CD14-positive monocyte (primary cell): ENCODE results near the gene GALNS. TPM values are rescaled to one million over a fixed set of nuclear protein-coding genes. Genes with fewer than 3 reads are reported as not detected.

Source experiments
- DNase-seq, 3 donors: peaks; one replicate each; pipeline ENCODE4 v3.0.0-alpha.2; 2011 to 2022
- H2AFZ ChIP-seq: 2 replicates; pipeline ENCODE4 v1.6.0; 2012; ENCODE audit warnings: mild to moderate bottlenecking, low read depth, low read length, inconsistent platforms; ENCODE audit not compliant: insufficient read depth, poor library complexity, severe bottlenecking
- H3K27ac ChIP-seq, 2 donors: 1 replicate in 1 of 2; 2 replicates in 1 of 2; pipeline ENCODE4 v1.5.1; 2012 to 2013; ENCODE audit warnings: low read length in 2 of 2, control low read depth in 1 of 2, inconsistent platforms in 1 of 2, low read depth in 1 of 2, mild to moderate bottlenecking in 1 of 2
- H3K27me3 ChIP-seq, 2 donors: one replicate each; pipeline versions ENCODE4 v1.6.0 to v1.6.1; 2011 to 2013; ENCODE audit warnings: low read length in 2 of 2; ENCODE audit not compliant: control insufficient read depth in 2 of 2, insufficient read depth in 2 of 2
- H3K36me3 ChIP-seq, 2 donors: replicated peaks in 1 of 2; 1 replicate in 1 of 2; 2 replicates in 1 of 2; pipeline versions ENCODE4 v1.5.1 to v1.6.1; 2012 to 2013; ENCODE audit warnings: low read length in 2 of 2, control low read depth in 1 of 2, inconsistent platforms in 1 of 2, mild to moderate bottlenecking in 1 of 2; ENCODE audit not compliant: insufficient read depth in 2 of 2, control insufficient read depth in 1 of 2
- H3K4me1 ChIP-seq, 2 donors: 1 replicate in 1 of 2; 2 replicates in 1 of 2; pipeline versions ENCODE4 v1.5.1 to v1.6.1; 2012 to 2013; ENCODE audit warnings: low read length in 2 of 2, control low read depth in 1 of 2, inconsistent platforms in 1 of 2, mild to moderate bottlenecking in 1 of 2, moderate library complexity in 1 of 2; ENCODE audit not compliant: insufficient read depth in 2 of 2, control insufficient read depth in 1 of 2
- H3K4me2 ChIP-seq: replicated peaks from 2 replicates; pipeline ENCODE3; 2012; ENCODE audit warnings: low read length, moderate library complexity, mild to moderate bottlenecking; ENCODE audit not compliant: poor library complexity, severe bottlenecking; ENCODE audit errors: extremely low read depth
- H3K4me3 ChIP-seq, 3 experiments: fragments of 200-600 bp in 1 of 3; sonication (generic) in 1 of 3; replicated peaks in 1 of 3; 1 replicate in 2 of 3; 2 replicates in 1 of 3; pipeline ENCODE4 v1.5.1; 2011 to 2013; ENCODE audit warnings: low read length in 3 of 3, mild to moderate bottlenecking in 3 of 3, control low read depth in 2 of 3, low read depth in 2 of 3, inconsistent platforms in 1 of 3, moderate library complexity in 1 of 3
- H3K79me2 ChIP-seq: 2 replicates; pipeline ENCODE4 v1.6.0; 2012; ENCODE audit warnings: mild to moderate bottlenecking, control low read depth, inconsistent platforms, low read length, moderate library complexity; ENCODE audit not compliant: insufficient read depth
- H3K9ac ChIP-seq: 2 replicates; pipeline ENCODE4 v1.6.0; 2017; ENCODE audit warnings: low read length, mild to moderate bottlenecking; ENCODE audit not compliant: insufficient read depth, poor library complexity, severe bottlenecking
- H3K9me3 ChIP-seq, 2 donors: replicated peaks in 1 of 2; 1 replicate in 1 of 2; 2 replicates in 1 of 2; pipeline versions ENCODE4 v1.5.1 to v1.6.1; 2012 to 2013; ENCODE audit warnings: low read length in 2 of 2, control low read depth in 1 of 2; ENCODE audit not compliant: control insufficient read depth in 1 of 2, insufficient read depth in 1 of 2
- H4K20me1 ChIP-seq: 2 replicates; pipeline ENCODE4 v1.6.0; 2012; ENCODE audit warnings: mild to moderate bottlenecking, low read length, control low read depth, moderate library complexity; ENCODE audit not compliant: insufficient read depth
- H3K27ac Mint-ChIP-seq, 7 donors: one replicate each; pipeline ENCODE4 v1.8.0; 2020; ENCODE audit warnings: mild to moderate bottlenecking in 7 of 7, mixed read lengths in 7 of 7, moderate library complexity in 6 of 7, inconsistent platforms in 2 of 7
- H3K27me3 Mint-ChIP-seq, 3 donors: one replicate each; pipeline ENCODE4 v1.8.0; 2021 to 2022; ENCODE audit warnings: low read depth in 3 of 3, mild to moderate bottlenecking in 3 of 3, mixed read lengths in 3 of 3, moderate library complexity in 3 of 3, inconsistent platforms in 1 of 3
- H3K36me3 Mint-ChIP-seq, 2 donors: one replicate each; pipeline ENCODE4 v1.8.0; 2020; ENCODE audit warnings: mixed read lengths in 2 of 2, inconsistent platforms in 1 of 2, mild to moderate bottlenecking in 1 of 2
- H3K4me1 Mint-ChIP-seq: one replicate; pipeline ENCODE4 v1.8.0; 2020; ENCODE audit warnings: mild to moderate bottlenecking, mixed read lengths
- H3K4me3 Mint-ChIP-seq, 2 donors: one replicate each; pipeline ENCODE4 v1.8.0; 2020; ENCODE audit warnings: mild to moderate bottlenecking in 2 of 2, mixed read lengths in 2 of 2, moderate library complexity in 1 of 2
- H3K9me3 Mint-ChIP-seq, 7 donors: one replicate each; pipeline ENCODE4 v1.8.0; 2020 to 2022; ENCODE audit warnings: mixed read lengths in 7 of 7, mild to moderate bottlenecking in 6 of 7, moderate library complexity in 6 of 7, inconsistent platforms in 2 of 7
- WGBS: methylation state at CpG from one replicate; pipeline ENCODE4 v1.1.5; 2013; ENCODE audit warnings: missing lambda C conversion rate; ENCODE audit not compliant: insufficient coverage; 5-methylcytosine and 5-hydroxymethylcytosine counted together
- intact Hi-C, 2 donors: fragments of 100-400 bp; cut with micrococcal nuclease; formaldehyde crosslinking; loops; one replicate each; pipeline versions ENCODE4 v1.15.0 to v1.15.1; 2023
- polyA plus RNA-seq, 3 donors: library from polyadenylated mRNA; depleted of rRNA in 1 of 3; unstranded in 2 of 3; stranded (reverse) in 1 of 3; fragments of 300-500 nt in 2 of 3; fragments of >200 nt in 1 of 3; fragmentation: Illumina TruSeq in 2 of 3; gene quantifications; 1 replicate in 2 of 3; 2 replicates in 1 of 3; pipeline ENCODE4 v1.2.3, GENCODE V29; 2012 to 2021
- TF ChIP-seq, protein P1 (sequence below): fragments of 200-600 bp; IDR thresholded peaks from one replicate; pipeline ENCODE4 v1.8.0; 2022; ENCODE audit warnings: antibody characterized with exemption, mild to moderate bottlenecking

Gene GALNS
- polyA plus RNA-seq, 3 donors: 20.2 to 34.4 (median 32.2) TPM

DNA sequence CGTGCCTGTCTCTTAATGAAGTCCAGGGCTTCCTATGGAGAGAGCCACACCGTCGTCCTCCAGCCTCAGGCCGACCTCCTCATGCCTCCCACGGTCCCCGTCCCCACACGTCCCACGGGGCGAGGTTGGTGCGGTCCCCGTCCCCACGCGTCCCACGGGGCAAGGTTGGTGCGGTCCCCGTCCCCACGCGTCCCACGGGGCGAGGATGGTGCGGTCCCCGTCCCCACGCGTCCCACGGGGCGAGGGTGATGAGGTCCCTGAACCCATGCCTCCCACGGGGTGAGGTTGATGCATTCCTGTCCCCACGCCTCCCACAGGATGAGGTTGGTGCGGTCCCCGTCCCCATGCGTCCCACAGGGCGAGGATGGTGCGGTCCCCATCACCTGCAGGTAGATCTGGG lies 20.9 kb downstream of the GALNS start:
- intact Hi-C loops: no loop called here
- Histone ChIP-seq H3K4me1 (peaks cover 16% of the 10 kb centered on the region in 2 donors), H2AFZ (no peak overlapping the region), H3K36me3 (peaks cover 44 to 49% of the 10 kb centered on the region in 2 donors), H3K79me2 (no peaks in the 10 kb centered on the region), H3K9ac (no peak overlapping the region), H3K4me3 (no peak overlapping the region), H3K27me3 (no peaks in the 10 kb centered on the region), H3K4me2 (no peak overlapping the region), H4K20me1 (peaks cover 21% of the 10 kb centered on the region), H3K27ac (no peak overlapping the region), H3K9me3 (no peaks in the 10 kb centered on the region)
- 98% methylated on average over 28 of the region's 33 CpGs for WGBS
- TF ChIP-seq, protein P1, sequence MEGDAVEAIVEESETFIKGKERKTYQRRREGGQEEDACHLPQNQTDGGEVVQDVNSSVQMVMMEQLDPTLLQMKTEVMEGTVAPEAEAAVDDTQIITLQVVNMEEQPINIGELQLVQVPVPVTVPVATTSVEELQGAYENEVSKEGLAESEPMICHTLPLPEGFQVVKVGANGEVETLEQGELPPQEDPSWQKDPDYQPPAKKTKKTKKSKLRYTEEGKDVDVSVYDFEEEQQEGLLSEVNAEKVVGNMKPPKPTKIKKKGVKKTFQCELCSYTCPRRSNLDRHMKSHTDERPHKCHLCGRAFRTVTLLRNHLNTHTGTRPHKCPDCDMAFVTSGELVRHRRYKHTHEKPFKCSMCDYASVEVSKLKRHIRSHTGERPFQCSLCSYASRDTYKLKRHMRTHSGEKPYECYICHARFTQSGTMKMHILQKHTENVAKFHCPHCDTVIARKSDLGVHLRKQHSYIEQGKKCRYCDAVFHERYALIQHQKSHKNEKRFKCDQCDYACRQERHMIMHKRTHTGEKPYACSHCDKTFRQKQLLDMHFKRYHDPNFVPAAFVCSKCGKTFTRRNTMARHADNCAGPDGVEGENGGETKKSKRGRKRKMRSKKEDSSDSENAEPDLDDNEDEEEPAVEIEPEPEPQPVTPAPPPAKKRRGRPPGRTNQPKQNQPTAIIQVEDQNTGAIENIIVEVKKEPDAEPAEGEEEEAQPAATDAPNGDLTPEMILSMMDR: no peak
- DNase-seq: no peak
- H3K4me1 Mint-ChIP-seq: peaks cover 12% of the 10 kb centered on the region
- peaks cover 35 to 50% of the 10 kb centered on the region in 2 donors for H3K36me3 Mint-ChIP-seq
- H3K27me3 Mint-ChIP-seq: peaks cover 0 to 2% (median 0%) of the 10 kb centered on the region in 3 donors
- no peak overlapping the region for H3K4me3 Mint-ChIP-seq
- H3K9me3 Mint-ChIP-seq: no peaks in the 10 kb centered on the region
- peak overlapping the region in 1 of 7 donors; percentile 19 for H3K27ac Mint-ChIP-seq

DNA sequence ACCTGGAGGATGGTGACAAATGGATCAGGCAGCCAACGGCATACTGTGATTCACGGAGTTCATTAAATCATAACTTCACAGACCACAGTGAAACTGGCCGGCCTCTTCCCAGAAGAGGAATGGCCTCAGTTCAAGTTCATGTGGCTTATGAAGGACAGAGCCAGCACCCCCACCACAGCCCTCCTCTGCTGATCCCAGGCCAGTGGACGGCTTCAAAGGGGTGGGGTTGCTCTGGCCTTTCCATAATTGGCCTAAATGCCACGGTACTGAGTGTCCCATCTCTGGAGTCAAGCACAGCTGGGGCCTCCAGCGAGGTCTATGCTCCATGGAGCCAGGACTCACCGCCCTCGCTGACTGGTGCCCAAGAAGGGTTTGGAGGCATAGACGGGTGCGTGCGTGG lies 21.4 kb downstream of the GALNS start:
- Histone ChIP-seq H3K36me3 (peaks cover 44 to 49% of the 10 kb centered on the region in 2 donors), H3K79me2 (no peaks in the 10 kb centered on the region), H3K9me3 (no peaks in the 10 kb centered on the region), H3K4me2 (no peak overlapping the region), H2AFZ (no peak overlapping the region), H3K4me1 (peaks cover 11 to 12% of the 10 kb centered on the region in 2 donors), H3K4me3 (no peak overlapping the region), H3K27ac (no peak overlapping the region), H3K27me3 (no peaks in the 10 kb centered on the region), H3K9ac (no peak overlapping the region), H4K20me1 (peaks cover 17% of the 10 kb centered on the region)
- no peak overlapping the region for H3K4me3 Mint-ChIP-seq
- H3K27me3 Mint-ChIP-seq: no peaks in the 10 kb centered on the region
- TF ChIP-seq, protein P1: no peak
- H3K9me3 Mint-ChIP-seq: no peaks in the 10 kb centered on the region
- intact Hi-C loops: no loop called here
- WGBS: 98% methylated on average over 8 of the region's 11 CpGs
- DNase-seq: no peak
- H3K27ac Mint-ChIP-seq: peak overlapping the region in 2 of 7 donors; percentile 19 to 72
- peaks cover 34 to 50% of the 10 kb centered on the region in 2 donors for H3K36me3 Mint-ChIP-seq
- H3K4me1 Mint-ChIP-seq: peaks cover 8% of the 10 kb centered on the region
